ENCODE data around the gene SIRPA. TPM values are rescaled to one million over a fixed set of nuclear protein-coding genes. Genes with fewer than 3 reads are reported as not detected.

SIRPA gene
- total RNA-seq, 1 experiment from 2014 or later, result 6.0 TPM

- Histone ChIP-seq H2AK5ac (ENCODE audit: insufficient read length, low read length) (no peak overlapping the region), H3K79me1 (ENCODE audit: insufficient read depth, low read depth, low read length, poor library complexity, severe bottlenecking) (no peaks in the 10 kb centered on the region), H2BK15ac (ENCODE audit: low read depth, low read length) (no peak overlapping the region), H3K23ac (ENCODE audit: insufficient read length, low read depth, low read length) (no peak overlapping the region), H3K27me3 (ENCODE audit: insufficient read depth, low read length) (no peaks in the 10 kb centered on the region; the same call in 1 of the 2 replicates), H3K56ac (ENCODE audit: insufficient read length, low read depth, low read length) (no peak overlapping the region), H2BK5ac (ENCODE audit: insufficient read length, low read length) (no peak overlapping the region), H3K79me2 (ENCODE audit: insufficient read depth, low read length) (no peaks in the 10 kb centered on the region), H3K9ac (ENCODE audit: extremely low read depth, insufficient read length, low read length) (no peak overlapping the region), H4K91ac (ENCODE audit: insufficient read length, low read depth, low read length) (no peak overlapping the region), H3K4me1 (ENCODE audit: insufficient read depth, low read length) (no peaks in the 10 kb centered on the region), H3K18ac (ENCODE audit: insufficient read length, low read depth, low read length) (no peak overlapping the region), H4K8ac (replicated peaks; ENCODE audit: insufficient read length, low read depth, low read length) (no peak overlapping the region), H2BK120ac (ENCODE audit: low read depth, low read length, poor library complexity, severe bottlenecking) (no peak overlapping the region), H3K9me3 (ENCODE audit: control insufficient read depth, low read depth, low read length) (no peaks in the 10 kb centered on the region), H4K20me1 (ENCODE audit: control insufficient read depth, insufficient read depth, insufficient read length) (no peaks in the 10 kb centered on the region), H2BK20ac (ENCODE audit: low read depth, low read length, poor library complexity, severe bottlenecking) (no peak overlapping the region), H3K23me2 (ENCODE audit: insufficient read length, low read depth, low read length, poor library complexity, severe bottlenecking) (peaks cover 9% of the 10 kb centered on the region), H4K5ac (ENCODE audit: insufficient read length, low read depth, low read length) (no peak overlapping the region), H3K4ac (ENCODE audit: low read depth, low read length) (no peak overlapping the region), H3T11ph (ENCODE audit: low read length) (no peak overlapping the region), H3K27ac (ENCODE audit: insufficient read length, low read depth, low read length) (no peak overlapping the region), H2AFZ (ENCODE audit: low read length) (no peak overlapping the region), H3K14ac (ENCODE audit: insufficient read depth, low read length) (no peak overlapping the region), H2BK12ac (ENCODE audit: insufficient read length, low read depth, low read length) (no peak overlapping the region), H3K4me2 (ENCODE audit: insufficient read depth, insufficient read length, low read length) (no peak overlapping the region)
- H3K27ac Mint-ChIP-seq, result no peak overlapping the region
- H3K36me3 Mint-ChIP-seq (ENCODE audit: insufficient read depth in 1 of 3, low read depth in 3 of 3), result no peaks in the 10 kb centered on the region
- TF ChIP-seq, protein P1, sequence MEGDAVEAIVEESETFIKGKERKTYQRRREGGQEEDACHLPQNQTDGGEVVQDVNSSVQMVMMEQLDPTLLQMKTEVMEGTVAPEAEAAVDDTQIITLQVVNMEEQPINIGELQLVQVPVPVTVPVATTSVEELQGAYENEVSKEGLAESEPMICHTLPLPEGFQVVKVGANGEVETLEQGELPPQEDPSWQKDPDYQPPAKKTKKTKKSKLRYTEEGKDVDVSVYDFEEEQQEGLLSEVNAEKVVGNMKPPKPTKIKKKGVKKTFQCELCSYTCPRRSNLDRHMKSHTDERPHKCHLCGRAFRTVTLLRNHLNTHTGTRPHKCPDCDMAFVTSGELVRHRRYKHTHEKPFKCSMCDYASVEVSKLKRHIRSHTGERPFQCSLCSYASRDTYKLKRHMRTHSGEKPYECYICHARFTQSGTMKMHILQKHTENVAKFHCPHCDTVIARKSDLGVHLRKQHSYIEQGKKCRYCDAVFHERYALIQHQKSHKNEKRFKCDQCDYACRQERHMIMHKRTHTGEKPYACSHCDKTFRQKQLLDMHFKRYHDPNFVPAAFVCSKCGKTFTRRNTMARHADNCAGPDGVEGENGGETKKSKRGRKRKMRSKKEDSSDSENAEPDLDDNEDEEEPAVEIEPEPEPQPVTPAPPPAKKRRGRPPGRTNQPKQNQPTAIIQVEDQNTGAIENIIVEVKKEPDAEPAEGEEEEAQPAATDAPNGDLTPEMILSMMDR (conservative IDR thresholded peaks at IDR 0.05), result no peak
- H3K4me1 Mint-ChIP-seq, result peaks cover 35 to 47% of the 10 kb centered on the region in 2 experiments
- no peak for DNase-seq
- no peaks in the 10 kb centered on the region; a peak in 2 of 5 replicates for H3K9me3 Mint-ChIP-seq
- H3K27me3 Mint-ChIP-seq (ENCODE audit: low read depth), result peaks cover 62% of the 10 kb centered on the region
- no CpG with 5 or more reads among the region's 9 CpGs for WGBS (ENCODE audit: extremely low coverage, insufficient read length, low lambda C conversion rate)
- H3K4me3 Mint-ChIP-seq, result no peak overlapping the region
Measured at GRCh38 chr20:1945134-1945618, 50.0 kb downstream of the SIRPA start.

All from H9 (cell line).